ENCODE measurements around the gene KCNN3. TPM values are rescaled to one million over a fixed set of nuclear protein-coding genes. Genes with fewer than 3 reads are reported as not detected.

The KCNN3 gene
- total RNA-seq, 1 experiment from 2014 or later: 1.3 TPM

DNA sequence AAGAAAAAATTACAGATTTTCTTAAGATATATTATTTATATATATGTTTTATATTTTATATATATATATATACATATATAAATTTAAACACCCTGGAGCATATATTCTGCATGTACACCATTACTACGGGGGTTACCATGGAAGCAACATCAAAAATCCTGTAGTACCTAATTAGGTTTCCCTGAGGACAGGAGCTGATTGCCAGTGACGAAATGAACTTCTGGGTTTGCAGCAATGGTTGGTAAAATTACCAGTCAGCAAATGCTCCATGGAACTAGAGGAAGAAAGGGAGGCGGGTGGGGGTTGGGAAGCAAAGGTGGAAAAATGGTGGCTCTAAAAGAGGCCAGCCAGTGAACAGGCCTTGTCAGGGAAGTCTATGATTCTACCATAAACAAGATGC is 89.5 kb downstream of the KCNN3 start (continued):
- TF ChIP-seq, protein P1, sequence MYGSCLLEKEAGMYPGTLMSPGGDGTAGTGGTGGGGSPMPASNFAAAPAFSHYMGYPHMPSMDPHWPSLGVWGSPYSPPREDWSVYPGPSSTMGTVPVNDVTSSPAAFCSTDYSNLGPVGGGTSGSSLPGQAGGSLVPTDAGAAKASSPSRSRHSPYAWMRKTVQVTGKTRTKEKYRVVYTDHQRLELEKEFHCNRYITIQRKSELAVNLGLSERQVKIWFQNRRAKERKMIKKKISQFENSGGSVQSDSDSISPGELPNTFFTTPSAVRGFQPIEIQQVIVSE (CRISPR knock-in tag; IDR thresholded peaks at IDR 0.05; ENCODE audit: borderline replicate concordance): no peak

DNA sequence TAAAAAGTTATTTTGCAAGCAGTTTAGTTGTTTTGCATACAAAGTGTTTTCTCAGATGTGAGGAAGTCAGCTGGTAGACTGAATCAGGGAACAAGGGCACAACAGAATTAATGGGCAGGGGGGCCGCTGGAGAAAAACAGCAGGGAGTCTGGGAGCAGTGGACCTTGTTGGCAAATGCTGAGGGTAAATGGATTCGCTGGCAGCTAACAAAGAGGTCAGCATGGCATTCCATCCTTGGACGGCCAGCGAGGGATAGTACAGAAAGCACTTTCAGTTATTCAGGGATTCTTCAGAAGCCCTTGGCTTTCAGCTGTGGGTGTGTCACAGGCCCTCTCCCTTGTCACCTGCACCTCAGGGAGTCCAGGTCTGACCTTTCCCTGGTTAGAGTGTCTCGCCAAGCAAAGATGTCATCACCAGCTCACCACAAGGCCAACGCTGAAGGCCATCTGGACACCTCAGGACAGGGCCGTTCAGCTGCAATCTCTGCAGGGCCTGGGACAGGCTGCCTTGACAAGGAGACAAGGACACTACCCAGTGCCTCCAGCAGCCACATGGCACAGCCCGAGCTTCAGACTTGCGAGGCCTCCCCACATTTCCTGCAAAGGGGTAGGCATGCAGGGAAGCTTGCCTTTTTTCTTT is 90.4 kb downstream of the KCNN3 start:
- H3K4me1 Mint-ChIP-seq: 0 out of 2 replicates have a peak, but pooled peaks cover 4% of the 10 kb centered on the region
- H3K9me3 Mint-ChIP-seq: peaks cover 9% of the 10 kb centered on the region
- H3K27me3 Mint-ChIP-seq (ENCODE audit: low read depth): peaks cover 3% of the 10 kb centered on the region; the same call in 1 of the 2 replicates
- POLR2A ChIA-PET: interaction anchor here (0.6 to 0.7 kb wide), 2 partner anchors 19 to 114 kb away, joined by 3 to 10 read pairs; no protein-coding TSS in a partner anchor
- ATAC-seq (no peak), DNase-seq (ENCODE audit: low spot score) (no peak)
- H3K4me3 Mint-ChIP-seq: no peak overlapping the region
- H3K36me3 Mint-ChIP-seq: peaks cover 7% of the 10 kb centered on the region
- H3K27ac Mint-ChIP-seq: no peak overlapping the region
- CTCF ChIA-PET: interaction anchor here (0.9 to 1.7 kb wide), 3 partner anchors 13 to 233 kb away, joined by 4 to 5 read pairs (median 4); no protein-coding TSS in a partner anchor
- TF ChIP-seq, protein P2, sequence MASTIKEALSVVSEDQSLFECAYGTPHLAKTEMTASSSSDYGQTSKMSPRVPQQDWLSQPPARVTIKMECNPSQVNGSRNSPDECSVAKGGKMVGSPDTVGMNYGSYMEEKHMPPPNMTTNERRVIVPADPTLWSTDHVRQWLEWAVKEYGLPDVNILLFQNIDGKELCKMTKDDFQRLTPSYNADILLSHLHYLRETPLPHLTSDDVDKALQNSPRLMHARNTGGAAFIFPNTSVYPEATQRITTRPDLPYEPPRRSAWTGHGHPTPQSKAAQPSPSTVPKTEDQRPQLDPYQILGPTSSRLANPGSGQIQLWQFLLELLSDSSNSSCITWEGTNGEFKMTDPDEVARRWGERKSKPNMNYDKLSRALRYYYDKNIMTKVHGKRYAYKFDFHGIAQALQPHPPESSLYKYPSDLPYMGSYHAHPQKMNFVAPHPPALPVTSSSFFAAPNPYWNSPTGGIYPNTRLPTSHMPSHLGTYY (CRISPR knock-in tag; IDR thresholded peaks at IDR 0.05): no peak
- TF ChIP-seq ETV6 (CRISPR knock-in tag; IDR thresholded peaks at IDR 0.05) (no peak), MYBL2 (CRISPR knock-in tag; IDR thresholded peaks at IDR 0.05) (no peak), CREB1 (CRISPR knock-in tag; IDR thresholded peaks at IDR 0.05) (no peak), TP53 (CRISPR knock-in tag; IDR thresholded peaks at IDR 0.05) (no peak), KAT7 (CRISPR knock-in tag; IDR thresholded peaks at IDR 0.05; ENCODE audit: borderline replicate concordance) (no peak), ZNF219 (CRISPR knock-in tag; IDR thresholded peaks at IDR 0.05; ENCODE audit: borderline replicate concordance) (no peak), ZBTB21 (CRISPR knock-in tag; IDR thresholded peaks at IDR 0.05; ENCODE audit: borderline replicate concordance) (no peak), NFATC4 (CRISPR knock-in tag; IDR thresholded peaks at IDR 0.05) (no peak), ZNF263 (CRISPR knock-in tag; IDR thresholded peaks at IDR 0.05; ENCODE audit: low read depth) (no peak)
- TF ChIP-seq, protein P3, sequence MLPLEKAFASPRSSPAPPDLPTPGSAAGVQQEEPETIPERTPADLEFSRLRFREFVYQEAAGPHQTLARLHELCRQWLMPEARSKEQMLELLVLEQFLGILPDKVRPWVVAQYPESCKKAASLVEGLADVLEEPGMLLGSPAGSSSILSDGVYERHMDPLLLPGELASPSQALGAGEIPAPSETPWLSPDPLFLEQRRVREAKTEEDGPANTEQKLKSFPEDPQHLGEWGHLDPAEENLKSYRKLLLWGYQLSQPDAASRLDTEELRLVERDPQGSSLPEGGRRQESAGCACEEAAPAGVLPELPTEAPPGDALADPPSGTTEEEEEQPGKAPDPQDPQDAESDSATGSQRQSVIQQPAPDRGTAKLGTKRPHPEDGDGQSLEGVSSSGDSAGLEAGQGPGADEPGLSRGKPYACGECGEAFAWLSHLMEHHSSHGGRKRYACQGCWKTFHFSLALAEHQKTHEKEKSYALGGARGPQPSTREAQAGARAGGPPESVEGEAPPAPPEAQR (CRISPR knock-in tag; IDR thresholded peaks at IDR 0.05): no peak
- TF ChIP-seq, protein P4, sequence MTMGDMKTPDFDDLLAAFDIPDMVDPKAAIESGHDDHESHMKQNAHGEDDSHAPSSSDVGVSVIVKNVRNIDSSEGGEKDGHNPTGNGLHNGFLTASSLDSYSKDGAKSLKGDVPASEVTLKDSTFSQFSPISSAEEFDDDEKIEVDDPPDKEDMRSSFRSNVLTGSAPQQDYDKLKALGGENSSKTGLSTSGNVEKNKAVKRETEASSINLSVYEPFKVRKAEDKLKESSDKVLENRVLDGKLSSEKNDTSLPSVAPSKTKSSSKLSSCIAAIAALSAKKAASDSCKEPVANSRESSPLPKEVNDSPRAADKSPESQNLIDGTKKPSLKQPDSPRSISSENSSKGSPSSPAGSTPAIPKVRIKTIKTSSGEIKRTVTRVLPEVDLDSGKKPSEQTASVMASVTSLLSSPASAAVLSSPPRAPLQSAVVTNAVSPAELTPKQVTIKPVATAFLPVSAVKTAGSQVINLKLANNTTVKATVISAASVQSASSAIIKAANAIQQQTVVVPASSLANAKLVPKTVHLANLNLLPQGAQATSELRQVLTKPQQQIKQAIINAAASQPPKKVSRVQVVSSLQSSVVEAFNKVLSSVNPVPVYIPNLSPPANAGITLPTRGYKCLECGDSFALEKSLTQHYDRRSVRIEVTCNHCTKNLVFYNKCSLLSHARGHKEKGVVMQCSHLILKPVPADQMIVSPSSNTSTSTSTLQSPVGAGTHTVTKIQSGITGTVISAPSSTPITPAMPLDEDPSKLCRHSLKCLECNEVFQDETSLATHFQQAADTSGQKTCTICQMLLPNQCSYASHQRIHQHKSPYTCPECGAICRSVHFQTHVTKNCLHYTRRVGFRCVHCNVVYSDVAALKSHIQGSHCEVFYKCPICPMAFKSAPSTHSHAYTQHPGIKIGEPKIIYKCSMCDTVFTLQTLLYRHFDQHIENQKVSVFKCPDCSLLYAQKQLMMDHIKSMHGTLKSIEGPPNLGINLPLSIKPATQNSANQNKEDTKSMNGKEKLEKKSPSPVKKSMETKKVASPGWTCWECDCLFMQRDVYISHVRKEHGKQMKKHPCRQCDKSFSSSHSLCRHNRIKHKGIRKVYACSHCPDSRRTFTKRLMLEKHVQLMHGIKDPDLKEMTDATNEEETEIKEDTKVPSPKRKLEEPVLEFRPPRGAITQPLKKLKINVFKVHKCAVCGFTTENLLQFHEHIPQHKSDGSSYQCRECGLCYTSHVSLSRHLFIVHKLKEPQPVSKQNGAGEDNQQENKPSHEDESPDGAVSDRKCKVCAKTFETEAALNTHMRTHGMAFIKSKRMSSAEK (CRISPR knock-in tag; IDR thresholded peaks at IDR 0.05; ENCODE audit: borderline replicate concordance): no peak
- TF ChIP-seq, protein P5, sequence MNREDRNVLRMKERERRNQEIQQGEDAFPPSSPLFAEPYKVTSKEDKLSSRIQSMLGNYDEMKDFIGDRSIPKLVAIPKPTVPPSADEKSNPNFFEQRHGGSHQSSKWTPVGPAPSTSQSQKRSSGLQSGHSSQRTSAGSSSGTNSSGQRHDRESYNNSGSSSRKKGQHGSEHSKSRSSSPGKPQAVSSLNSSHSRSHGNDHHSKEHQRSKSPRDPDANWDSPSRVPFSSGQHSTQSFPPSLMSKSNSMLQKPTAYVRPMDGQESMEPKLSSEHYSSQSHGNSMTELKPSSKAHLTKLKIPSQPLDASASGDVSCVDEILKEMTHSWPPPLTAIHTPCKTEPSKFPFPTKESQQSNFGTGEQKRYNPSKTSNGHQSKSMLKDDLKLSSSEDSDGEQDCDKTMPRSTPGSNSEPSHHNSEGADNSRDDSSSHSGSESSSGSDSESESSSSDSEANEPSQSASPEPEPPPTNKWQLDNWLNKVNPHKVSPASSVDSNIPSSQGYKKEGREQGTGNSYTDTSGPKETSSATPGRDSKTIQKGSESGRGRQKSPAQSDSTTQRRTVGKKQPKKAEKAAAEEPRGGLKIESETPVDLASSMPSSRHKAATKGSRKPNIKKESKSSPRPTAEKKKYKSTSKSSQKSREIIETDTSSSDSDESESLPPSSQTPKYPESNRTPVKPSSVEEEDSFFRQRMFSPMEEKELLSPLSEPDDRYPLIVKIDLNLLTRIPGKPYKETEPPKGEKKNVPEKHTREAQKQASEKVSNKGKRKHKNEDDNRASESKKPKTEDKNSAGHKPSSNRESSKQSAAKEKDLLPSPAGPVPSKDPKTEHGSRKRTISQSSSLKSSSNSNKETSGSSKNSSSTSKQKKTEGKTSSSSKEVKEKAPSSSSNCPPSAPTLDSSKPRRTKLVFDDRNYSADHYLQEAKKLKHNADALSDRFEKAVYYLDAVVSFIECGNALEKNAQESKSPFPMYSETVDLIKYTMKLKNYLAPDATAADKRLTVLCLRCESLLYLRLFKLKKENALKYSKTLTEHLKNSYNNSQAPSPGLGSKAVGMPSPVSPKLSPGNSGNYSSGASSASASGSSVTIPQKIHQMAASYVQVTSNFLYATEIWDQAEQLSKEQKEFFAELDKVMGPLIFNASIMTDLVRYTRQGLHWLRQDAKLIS (CRISPR knock-in tag; IDR thresholded peaks at IDR 0.05; ENCODE audit: borderline replicate concordance): no peak
- TF ChIP-seq, protein P6, sequence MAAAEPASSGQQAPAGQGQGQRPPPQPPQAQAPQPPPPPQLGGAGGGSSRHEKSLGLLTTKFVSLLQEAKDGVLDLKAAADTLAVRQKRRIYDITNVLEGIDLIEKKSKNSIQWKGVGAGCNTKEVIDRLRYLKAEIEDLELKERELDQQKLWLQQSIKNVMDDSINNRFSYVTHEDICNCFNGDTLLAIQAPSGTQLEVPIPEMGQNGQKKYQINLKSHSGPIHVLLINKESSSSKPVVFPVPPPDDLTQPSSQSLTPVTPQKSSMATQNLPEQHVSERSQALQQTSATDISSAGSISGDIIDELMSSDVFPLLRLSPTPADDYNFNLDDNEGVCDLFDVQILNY (CRISPR knock-in tag; IDR thresholded peaks at IDR 0.05): no peak
- TF ChIP-seq, protein P7, sequence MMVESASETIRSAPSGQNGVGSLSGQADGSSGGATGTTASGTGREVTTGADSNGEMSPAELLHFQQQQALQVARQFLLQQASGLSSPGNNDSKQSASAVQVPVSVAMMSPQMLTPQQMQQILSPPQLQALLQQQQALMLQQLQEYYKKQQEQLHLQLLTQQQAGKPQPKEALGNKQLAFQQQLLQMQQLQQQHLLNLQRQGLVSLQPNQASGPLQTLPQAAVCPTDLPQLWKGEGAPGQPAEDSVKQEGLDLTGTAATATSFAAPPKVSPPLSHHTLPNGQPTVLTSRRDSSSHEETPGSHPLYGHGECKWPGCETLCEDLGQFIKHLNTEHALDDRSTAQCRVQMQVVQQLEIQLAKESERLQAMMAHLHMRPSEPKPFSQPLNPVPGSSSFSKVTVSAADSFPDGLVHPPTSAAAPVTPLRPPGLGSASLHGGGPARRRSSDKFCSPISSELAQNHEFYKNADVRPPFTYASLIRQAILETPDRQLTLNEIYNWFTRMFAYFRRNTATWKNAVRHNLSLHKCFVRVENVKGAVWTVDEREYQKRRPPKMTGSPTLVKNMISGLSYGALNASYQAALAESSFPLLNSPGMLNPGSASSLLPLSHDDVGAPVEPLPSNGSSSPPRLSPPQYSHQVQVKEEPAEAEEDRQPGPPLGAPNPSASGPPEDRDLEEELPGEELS (CRISPR knock-in tag; IDR thresholded peaks at IDR 0.05): no peak
- TF ChIP-seq, protein P8, sequence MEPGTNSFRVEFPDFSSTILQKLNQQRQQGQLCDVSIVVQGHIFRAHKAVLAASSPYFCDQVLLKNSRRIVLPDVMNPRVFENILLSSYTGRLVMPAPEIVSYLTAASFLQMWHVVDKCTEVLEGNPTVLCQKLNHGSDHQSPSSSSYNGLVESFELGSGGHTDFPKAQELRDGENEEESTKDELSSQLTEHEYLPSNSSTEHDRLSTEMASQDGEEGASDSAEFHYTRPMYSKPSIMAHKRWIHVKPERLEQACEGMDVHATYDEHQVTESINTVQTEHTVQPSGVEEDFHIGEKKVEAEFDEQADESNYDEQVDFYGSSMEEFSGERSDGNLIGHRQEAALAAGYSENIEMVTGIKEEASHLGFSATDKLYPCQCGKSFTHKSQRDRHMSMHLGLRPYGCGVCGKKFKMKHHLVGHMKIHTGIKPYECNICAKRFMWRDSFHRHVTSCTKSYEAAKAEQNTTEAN (CRISPR knock-in tag; IDR thresholded peaks at IDR 0.05): no peak
- TF ChIP-seq, protein P1 (CRISPR knock-in tag; IDR thresholded peaks at IDR 0.05; ENCODE audit: borderline replicate concordance): no peak

All from WTC11 (cell line).